T47D (cell line): Measurements from ENCODE around the gene SLCO3A1.
A peak's percentile ranks its signal among the peaks of the same experiment; 100 is the strongest.

Experiments used
- DNase-seq, 2 experiments: peaks; one replicate each; pipeline versions ENCODE4 v3.0.0 to v3.0.0-alpha.2; 2011 to 2012; ENCODE audit warnings: low read depth in 1 of 2, low spot score in 1 of 2
- JUND ChIP-seq: IDR thresholded peaks from 2 replicates; pipeline ENCODE4 v1.6.1; 2012; ENCODE audit warnings: low read depth
- in situ Hi-C: cut with HindIII; loops from 2 replicates; pipeline ENCODE4 v1.10.0; 2016; ENCODE audit warnings: low sequenced_read_pairs, low pct_unique_long_range_greater_than_20kb

The SLCO3A1 gene

GRCh38 chr15:92117261-92117731 is 263.8 kb downstream of the SLCO3A1 start:
- no peak for DNase-seq
- no peak for TF ChIP-seq JUND
- in situ Hi-C loops: no loop called here

DNA sequence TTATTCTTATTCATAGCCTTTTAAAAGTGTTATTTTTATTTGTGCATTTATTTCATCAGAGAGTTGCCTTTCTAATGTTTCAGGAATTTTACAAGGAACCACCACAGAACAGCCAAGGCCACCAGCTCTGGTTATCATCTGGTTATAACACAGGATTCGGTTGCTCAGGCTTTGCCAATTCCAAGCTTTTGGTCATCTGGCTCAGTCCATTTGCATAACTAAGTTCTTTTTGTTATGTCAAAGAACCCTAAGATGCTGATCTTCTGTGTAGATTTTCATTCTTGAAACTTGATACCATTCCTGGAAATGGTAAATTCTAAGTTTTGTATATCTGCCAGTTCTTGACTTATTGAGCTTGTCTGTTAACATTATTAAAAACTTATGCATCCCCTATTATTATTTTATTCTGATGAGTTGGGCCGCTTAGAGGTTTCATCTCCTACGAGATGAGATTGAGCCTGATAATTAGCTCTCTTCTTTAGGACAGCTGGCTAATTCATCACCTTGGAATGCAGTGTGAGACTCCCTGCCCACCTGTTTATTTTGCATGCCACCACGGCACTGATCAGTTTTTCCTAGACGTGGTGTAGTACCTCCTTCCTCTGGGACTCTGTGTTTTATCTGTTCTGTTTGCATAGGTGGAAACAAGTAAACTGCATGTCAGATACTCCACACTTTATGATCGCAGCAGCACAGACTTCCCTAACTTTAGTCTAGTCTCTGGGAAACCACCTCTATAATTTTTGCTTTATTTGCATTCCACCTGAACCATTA is 264.8 kb downstream of the SLCO3A1 start:
- in situ Hi-C loops: no loop called here
- no peak for TF ChIP-seq JUND
- DNase-seq: no peak

- no peak for TF ChIP-seq JUND
- DNase-seq: no peak
- in situ Hi-C loops: no loop called here
Observed at GRCh38 chr15:92118936-92119325, 265.4 kb downstream of the SLCO3A1 start.

DNA sequence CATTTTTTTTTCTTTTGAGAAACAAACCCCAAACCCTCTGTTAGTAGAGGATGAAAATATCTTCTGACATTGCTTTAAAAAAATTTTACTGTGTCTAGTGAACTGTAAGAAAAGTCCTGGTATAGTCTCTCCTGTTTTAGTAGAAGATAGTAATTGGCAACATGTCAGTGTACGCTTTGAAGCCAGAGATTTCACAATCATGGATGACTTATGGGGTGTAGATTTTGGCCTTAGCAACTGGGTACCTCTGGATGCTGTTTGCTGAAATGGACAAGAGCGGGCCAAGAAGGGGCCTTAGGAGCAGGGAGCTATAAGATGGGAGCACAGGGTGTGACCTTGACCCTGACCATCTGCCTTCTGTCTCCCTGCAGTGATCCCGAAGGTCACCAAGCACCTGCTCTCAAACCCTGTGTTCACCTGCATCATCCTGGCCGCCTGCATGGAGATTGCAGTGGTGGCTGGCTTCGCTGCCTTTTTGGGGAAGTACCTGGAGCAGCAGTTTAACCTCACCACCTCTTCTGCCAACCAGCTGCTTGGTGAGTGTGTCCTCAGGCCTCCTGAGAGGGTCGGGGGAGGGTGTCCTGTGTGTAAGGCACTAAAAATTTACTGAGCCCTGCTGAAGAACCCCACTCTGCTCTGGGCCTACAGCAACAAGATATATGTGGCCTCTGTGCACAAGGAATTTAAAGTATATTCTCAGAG is 266.7 kb downstream of the SLCO3A1 start:
- in situ Hi-C loops: no loop called here
- TF ChIP-seq JUND: no peak
- DNase-seq: no peak

DNA sequence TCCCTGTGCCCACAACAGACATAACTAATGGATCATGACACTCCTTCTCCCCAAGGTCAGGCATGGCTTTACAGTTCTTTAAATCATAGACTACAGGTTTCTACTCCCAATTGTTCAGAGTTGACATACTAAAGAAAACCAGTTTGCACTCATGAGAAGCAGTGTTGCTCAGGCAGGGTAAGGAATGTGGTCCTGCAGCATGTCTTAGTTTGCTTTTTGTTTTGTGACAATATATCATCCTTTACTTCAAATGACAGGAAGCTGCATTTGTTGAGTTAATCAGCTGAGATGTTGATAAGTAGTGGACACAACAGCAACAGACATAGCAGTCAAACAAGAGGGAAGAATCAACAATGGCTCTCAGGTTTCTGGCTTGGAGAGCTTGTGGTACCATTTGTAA is 267.5 kb downstream of the SLCO3A1 start:
- DNase-seq: peak; percentile 8 to 58
- in situ Hi-C loops: no loop called here
- no peak for TF ChIP-seq JUND

DNA sequence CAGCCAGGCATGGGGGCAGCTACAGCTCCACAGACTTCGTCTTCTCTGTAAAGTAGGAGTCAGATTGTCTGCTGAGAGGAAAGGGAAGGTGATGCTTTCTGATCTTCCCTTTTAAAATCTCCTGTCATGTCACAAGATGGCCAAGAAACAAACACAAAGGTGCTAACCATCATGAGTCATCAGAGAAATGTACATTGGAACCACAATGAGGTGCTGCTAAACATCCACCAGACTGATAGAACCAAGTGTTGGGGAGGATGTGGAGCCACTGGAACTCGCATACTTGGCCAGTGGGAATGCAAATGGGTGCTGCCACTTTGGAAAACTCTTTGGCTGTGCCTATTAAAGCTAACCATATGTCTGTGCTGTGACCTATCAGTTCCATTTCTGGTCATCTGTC is 268.8 kb downstream of the SLCO3A1 start:
- TF ChIP-seq JUND: no peak
- in situ Hi-C loops: no loop called here
- DNase-seq: no peak

DNA sequence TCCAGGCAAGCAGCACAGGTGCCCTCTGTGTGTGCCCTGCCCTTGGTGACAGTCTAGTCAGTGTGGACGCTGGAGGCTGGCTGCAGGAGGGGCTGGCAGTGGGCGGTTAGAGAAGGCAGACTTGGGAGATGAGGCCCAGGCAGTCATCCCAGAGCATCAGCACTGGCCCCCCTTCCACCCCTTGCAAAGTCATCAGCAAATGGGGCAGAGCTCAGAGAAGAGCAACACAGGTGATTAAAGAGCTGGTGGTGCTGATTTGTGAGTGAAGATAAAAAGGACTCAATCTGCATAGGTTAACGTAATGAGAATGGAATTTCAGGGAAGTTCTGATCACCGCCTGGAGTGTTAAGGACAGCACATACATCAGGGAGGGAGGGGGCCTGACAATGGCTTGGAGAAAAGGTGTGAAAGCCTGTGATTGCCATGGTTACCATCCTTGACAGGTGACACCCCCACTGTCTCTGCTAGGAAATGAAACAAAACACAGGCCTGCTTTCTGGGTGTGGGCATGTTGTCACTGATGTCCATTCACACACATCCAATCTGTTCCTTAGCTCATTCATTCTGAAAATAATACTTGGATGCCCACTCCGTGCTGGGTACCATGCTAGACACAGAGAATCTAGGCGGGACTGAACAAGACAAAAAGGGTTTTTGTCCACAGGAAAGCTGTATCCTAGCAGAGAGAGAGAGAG is 270.6 kb downstream of the SLCO3A1 start:
- no peak for DNase-seq
- no peak for TF ChIP-seq JUND
- in situ Hi-C loops: no loop called here

GRCh38 chr15:92124657-92125010 is 271.1 kb downstream of the SLCO3A1 start:
- in situ Hi-C loops: no loop called here
- no peak for TF ChIP-seq JUND
- DNase-seq: no peak

DNA sequence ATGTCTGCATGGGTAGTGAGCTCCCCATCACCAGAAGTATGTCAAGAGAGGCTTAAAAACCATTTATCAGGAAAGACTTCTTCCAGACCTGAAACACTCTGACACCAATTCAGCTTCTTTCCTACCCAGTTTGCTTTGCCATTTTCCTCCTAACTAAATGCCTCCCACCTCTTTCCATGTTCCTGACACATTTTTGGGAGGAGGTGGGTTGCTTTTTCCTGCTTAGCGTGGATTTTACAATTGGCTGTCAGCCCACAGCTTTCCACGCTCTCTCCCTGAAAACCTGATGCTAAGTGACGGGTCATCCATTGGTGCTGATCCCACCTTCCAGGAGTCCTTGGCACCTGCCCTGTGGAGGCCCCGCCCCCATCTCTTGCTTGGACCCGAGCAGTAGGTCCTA is 275.3 kb downstream of the SLCO3A1 start:
- TF ChIP-seq JUND: no peak
- no peak for DNase-seq
- in situ Hi-C loops: no loop called here

- in situ Hi-C loops: no loop called here
- TF ChIP-seq JUND: no peak
- DNase-seq: no peak
Observed at GRCh38 chr15:92130244-92130643, 276.7 kb downstream of the SLCO3A1 start.

GRCh38 chr15:92130906-92131305 is 277.4 kb downstream of the SLCO3A1 start:
- DNase-seq: no peak
- no peak for TF ChIP-seq JUND
- in situ Hi-C loops: no loop called here

DNA sequence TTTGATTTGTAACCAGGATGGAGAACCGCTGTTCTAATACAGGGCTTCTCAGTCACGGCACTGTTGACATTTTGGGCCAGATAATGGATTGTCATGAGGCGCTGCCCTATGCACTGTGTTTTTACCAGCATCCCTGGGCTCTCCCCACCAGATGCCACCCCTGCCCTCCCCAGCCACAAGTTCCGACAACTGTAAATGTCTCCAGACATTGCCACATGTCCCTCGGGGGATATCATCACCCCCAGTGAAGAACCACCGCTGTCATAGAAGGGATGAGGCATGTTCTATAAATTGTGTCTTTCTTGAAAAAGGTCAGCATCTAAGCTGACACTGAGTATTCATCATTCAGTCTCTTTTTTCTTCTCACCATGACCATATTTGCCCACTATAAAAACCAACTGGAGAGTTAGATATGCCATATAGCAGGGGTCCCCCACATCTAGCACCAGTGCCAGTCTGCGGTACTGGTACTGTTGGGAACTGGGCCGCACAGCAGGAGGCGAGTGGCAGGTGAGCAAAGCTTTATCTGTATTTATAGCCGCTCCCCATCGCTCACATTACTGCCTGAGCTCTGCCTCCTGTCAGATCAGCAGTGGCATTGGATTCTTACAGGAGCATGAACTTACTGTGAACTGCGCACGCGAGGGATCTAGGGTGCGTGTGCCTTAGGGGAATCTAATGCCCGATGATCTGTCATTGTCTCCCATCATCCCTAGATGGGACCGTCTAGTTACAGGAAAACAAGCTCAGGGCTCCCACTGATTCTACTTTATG is 279.7 kb downstream of the SLCO3A1 start:
- no peak for DNase-seq
- no peak for TF ChIP-seq JUND
- in situ Hi-C loops: no loop called here
